SKM-1 treated with dmso at 0.1 percent for 144 hours (cell line): ENCODE results near the gene GLB1L.
A peak's percentile ranks its signal among the peaks of the same experiment; 100 is the strongest.
"Not testable (repeated sequence)": the region's sequence is repeated elsewhere in the genome, so short reads cannot be mapped to it uniquely, and the experiment has no call there.

Experiments used
- DNase-seq: peaks from one replicate; lab custom pipeline; 2025; ENCODE audit not compliant: unreplicated experiment; lab: John Stamatoyannopoulos, UW

The GLB1L gene

DNA sequence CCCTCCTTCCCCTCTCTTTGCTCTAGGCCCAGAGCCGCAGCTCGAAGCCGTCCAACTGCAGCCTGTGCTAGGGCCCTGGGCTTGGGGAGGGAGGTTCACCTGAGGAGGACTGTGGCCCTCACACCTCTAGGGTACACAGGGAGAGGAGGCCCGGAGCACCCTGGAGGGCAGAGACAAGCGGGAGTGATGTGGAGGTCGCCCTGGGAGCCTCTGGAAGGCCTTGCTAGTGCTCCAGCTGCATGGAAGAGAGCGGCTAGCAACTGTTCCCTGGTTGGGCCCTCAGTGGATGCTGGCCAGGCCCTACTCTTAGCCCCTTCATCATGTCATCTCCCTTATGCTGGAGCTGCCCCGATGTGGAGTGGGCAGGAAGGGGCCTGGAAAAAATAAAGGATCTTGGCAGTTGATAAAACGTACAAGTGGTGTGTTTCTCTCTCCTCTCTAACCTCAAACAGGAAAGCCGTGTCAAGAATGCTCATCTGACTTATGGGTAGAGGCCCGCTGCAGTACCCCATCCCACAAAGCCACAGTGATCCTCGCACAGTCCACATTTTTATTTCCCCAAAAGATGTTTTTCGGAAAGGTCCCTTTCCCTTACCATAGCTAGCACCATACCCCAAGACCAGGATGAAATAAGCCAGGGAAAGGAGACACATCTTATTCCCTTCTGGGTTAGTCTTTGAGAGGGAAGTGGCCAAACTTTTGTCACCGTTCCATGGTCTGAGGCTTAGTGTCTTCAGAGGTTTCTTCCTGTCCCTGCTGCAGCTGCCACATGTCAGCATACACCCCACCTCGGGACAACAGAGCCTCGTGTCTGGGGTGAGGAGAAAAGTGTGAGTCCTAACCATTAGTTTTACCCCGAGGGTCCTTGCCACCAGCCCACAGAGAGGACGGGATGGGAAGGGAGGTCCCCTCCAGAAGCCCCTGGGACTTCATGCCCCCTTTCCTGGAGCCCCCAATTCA is 35.7 kb downstream of the GLB1L start:
- DNase-seq: no peak

DNA sequence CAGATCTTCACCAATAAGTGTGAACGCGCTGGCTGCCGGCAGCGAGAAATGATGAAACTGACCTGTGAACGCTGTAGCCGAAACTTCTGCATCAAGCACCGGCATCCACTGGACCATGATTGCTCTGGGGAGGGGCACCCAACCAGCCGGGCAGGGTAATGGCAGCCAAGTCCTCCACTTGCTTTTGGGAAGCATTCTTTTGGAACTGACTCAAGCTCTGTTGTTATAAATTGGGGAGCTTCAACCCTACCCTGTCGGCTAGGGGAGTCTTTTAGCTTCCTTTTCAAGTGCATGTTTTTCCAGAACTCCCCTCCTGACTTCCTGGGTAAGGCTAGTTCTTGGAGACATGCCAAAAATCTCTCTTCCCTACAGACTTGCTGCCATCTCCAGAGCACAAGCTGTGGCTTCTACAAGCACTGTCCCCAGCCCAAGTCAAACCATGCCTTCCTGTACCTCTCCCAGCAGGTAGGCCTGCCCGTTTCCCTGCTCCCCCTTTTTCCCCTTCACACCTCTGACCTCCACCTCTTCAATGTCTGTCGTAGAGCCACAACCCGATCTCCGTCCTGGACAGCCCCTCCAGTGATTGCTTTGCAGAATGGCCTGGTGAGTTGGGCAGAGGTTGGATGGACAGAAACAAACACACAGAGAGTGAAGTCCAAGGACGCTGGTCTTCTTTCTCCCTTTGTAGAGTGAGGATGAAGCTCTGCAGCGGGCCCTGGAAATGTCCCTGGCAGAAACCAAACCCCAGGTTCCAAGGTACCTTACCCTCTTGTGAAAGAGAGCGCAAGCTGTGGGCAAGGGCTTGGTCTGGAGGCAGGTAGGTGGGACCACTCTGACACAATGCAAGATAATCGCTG is 37.1 kb downstream of the GLB1L start:
- DNase-seq: no peak

DNA sequence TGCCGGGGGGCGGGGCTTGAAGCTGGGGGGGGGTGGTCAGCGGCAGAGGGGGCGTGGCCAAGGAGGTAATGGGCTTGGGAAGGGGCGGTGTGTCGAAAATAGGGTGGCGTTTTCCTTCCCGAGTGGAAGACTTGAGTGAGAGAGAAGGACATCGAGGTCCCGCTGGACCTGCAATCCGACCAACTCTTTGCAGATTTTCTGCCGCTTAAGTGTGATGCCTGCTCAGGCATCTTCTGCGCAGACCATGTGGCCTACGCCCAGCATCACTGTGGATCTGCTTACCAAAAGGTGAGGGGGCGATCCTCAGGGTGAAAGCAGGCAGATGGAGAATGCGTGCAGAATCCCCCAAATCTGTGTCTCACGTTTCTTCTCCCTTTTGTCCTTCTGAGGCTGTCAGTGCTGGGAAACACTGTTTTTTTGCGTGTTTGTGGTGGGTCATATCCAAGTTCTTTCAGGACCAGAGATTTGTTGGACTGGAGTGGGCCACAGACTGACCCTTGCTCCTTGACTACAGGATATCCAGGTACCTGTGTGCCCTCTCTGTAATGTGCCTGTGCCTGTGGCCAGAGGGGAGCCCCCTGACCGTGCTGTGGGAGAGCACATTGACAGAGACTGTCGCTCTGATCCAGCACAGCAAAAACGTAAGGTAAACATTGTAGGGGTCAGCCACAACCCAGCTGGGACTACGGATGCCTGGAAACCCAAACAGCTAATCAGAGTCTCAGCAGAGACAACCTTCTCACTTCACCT is 37.9 kb downstream of the GLB1L start:
- no peak for DNase-seq

DNA sequence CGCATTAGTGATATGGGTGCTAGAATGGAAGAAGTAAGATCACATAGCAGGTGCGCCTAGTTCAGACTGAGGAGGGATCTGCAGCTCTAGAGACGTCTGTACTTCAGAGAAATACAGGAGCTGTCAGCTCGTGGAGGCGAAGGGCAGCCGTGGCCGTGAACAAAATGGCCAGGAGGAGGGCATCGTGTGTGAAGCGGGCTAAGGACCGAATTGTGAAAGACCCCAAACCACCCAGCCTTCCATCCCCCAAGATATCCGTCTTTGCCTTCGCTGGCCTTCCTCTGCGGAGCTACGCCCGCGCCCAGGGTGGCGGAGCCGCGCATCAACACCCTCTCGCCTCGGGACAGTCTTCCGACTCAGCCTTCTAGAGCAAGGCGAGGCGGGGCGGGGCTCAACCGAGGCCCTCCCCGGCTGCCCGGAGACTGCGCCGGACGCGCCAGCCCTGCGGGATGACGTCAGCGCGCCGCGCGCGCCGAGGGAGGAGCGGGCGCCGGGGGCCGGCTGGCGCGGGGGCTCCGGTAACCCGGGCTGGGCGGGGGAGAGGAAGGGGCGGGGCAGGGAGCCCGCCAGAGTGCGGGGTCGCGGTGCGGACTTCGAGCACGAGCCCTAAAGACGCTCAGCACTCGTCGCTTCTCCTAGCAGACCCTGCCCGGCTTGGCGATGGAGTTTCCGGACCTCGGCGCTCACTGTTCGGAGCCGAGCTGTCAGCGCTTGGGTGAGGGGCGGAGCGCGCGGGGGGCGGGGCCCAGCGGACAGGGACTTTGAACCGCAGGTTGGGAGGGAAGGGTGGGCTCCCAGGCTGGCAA is 38.7 kb downstream of the GLB1L start, which contains the start of gene ZFAND2B:
ZFAND2B (plus strand) TSS at position 455 of the 806 bp plus-strand sequence; CDS start at position 661, 206 bp downstream.
- peak; percentile 88 for DNase-seq

DNA sequence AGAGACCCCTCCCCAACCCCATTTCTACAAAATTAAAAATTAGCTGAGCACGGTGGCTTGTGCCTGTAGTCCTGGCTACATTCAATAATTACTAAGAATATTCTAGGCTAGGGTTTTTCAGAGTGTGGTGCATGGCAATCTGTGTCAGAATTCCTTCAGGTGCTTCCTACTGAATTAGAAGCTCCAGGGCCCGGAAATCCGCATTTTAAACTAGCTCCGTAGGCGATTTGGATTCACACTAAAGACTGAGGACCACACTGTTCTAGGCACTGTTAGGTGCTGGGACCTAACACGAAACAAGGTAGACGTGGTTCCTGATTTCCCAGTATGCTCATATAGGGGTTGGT is 39.3 kb downstream of the GLB1L start:
- DNase-seq: no peak

DNA sequence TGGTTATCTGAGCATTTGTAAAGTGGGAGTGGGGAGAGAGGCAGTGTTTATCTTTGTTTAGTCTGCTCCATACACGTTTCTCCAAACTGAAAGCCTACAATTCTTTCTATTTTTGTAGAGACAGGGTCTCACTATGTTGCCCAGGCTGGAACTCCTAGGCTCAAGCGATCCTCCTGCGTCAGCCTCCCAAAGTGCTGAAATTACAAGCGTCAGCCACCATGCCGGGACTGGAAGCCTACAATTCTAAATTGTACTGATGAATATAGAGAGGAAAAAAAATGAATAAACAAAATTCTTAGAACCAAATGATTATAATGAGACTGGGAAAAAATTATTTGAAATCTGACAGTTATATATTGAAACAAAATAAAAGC is 40.1 kb downstream of the GLB1L start:
- no peak for DNase-seq

DNA sequence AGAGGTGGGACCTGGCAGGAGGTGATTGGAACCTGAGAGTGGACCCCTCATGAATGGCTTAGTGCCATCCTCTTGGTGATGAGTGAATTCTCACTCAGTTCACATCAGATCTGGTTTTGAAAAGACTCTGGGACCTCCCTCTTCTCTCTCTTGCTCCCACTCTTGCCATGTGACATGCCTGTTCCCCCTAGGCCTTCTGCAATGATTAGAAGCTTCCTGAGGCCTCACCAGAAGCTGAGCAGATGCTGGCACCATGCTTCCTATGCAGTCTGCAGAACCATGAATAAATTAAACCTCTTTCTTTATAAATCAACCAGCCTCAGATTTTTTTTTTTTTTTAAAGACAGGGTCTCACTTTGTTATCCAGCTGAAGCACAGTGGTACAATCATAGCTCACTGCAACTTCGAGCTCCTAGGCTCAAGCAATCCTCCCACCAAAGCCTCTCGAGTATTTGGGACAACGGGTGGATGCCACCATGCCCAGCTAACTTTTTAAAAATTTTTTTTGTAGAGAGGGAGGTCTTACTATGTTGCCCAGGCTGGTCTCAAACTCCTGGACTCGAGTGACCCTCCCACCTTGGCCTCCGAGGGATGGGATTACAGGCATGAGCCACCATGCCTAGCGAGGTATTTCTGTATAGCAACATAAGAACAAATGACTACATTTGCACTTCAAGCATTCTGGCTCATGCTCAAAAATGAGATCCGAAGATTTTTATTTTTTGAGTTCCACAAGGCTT is 40.6 kb downstream of the GLB1L start:
- DNase-seq: no peak

DNA sequence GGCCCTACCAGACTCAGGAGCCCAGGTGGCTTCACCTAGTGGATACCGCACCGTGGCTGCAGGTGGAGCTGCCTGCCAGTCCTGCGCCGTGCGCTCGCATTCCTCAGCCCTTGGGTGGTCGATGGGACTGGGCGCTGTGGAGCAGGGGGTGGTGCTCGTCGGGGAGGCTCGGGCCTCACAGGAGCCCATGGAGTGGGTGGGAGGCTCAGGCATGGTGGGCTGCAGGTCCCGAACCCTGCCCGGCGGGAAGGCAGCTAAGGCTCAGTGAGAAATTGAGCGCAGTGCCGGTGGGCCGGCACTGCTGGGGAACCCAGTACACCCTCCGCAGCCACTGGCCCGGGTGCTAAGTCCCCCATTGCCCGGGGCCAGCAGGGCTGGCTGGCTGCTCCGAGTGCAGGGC is 43.9 kb downstream of the GLB1L start:
- DNase-seq: not testable (repeated sequence)

DNA sequence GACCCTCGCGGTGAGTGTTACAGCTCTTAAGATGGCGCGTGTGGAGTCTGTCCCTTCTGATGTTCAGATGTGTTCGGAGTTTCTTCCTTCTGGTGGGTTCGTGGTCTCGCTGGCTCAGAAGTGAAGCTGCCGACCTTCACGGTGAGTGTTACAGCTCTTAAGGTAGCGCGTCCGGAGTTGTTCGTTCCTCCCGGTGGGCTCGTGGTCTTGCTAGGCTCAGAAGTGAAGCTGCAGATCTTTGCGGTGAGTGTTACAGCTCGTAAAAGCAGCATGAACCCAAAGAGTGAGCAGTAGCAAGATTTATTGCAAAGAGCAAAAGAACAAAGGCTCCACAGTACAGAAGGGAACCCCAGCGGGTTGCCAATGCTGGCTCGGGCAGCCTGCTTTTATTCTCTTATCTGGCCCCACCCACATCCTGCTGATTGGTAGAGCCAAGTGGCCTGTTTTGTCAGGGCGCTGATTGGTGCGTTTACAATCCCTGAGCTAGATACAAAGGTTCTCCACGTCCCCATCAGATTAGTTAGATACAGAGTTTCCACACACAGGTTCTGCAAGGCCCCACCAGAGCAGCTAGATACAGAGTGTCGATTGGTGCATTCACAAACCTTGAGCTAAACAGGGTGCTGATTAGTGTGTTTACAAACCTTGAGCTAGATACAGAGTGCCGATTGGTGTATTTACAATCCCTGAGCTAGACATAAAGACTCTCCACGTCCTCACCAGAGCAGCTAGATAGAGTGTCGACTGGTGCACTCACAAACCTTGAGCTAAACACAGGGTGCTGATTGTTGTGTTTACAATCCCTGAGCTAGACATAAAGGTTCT is 44.5 kb downstream of the GLB1L start:
- DNase-seq: not testable (repeated sequence)

DNA sequence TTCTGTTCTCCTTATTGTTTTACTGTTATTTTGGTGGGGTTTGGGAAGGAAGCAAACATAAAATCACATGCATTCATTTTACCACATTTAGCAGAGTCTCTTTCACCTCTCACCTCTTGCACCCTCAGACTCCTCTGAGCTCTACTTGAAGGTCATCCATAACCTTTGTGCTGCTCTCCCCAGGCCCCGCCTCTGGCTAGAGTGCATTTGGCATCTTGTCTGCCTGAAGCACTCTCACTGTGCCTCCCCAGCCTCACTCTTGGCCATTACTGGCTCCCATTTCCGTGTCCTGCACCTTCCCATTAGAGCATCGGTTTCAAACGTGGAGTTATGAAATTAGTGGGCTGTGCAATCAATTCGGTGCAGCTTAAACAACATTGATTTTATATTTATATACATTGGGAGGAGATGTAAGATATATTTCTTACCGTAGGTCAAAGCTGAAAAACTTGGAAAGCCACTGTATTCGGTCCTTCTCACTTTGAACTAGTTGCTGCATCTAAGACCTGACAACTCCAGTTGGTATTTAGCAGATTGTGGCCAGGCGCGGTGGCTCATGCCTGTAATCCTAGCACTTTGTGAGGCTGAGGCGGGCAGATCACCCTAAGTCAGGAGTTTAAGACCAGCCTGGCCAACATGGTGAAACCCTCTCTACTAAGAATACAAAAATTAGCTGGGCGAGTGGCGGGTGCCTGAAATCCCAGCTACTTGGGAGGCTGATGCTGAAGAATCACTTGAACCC is 45.6 kb downstream of the GLB1L start:
- DNase-seq: no peak

DNA sequence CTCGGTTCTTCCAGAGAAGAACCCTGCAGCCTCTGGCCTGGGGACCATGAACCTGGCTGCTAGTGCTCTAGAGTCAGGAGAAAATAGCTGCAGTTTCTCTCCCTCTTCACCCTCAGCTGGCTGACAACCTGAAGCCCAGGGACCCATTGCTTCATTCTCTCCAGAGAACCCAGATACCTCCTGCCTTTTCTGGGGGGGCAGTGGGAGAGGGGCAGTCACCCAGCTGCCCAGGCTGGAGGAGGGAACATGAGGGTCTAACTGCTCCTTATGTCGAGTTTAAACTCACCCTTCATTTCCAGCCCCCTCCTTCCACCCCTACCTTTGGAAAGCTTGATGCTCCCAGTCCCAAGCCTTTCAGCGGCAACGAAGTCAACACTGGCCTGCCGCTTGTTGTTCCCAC is 46.3 kb downstream of the GLB1L start:
- no peak for DNase-seq

DNA sequence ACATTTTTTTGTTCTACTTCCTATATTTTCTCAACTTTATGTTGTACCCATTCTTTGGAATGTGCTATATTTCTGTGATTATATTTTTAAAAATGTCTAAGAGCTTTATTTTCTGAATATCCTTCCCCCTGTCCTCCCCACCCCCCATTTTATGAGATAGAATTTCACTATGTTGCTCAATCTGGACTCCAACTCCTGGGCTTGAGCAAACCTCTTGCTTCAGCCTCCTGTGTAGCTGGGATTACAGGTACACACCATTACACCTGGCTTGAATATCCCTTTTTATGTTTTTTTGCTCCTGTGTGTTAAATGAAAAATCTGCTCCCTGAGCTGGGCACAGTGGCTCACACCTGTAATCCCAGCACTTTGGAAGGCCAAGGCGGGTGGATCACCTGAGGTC is 47.9 kb downstream of the GLB1L start:
- DNase-seq: no peak

DNA sequence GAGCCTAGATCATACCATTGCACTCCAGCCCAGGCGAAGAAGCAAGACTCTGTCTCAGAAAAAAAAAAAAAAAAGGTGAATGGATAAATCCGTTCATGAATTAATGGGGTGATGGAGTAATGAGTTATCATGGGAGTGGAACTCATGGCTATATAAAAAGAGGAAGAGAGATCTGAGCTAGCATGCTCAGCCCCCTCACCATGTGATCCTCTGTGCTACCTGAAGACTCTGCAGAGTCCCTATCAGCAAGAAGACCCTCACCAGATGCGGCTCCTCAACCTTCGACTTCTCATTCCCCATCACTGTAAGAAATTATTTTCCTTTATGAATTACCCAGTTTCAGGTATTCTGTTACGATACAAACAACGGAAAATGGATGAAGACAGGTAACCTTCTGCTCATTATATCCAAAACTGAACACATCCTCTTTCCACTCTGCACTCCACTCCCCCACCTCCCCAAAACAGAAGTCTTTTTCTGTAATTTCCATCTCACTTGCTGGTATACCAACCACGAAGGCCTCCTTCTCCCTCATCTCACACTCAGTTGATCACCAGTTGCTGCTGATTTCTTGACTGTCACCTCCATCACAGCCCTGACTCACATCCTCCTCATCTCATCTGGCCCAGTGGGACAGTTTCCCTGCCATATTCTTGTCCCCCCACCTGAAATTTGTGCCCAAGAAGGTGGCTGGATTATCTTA is 58.3 kb downstream of the GLB1L start:
- no peak for DNase-seq
